K562 (cell line): ENCODE data around the gene NRXN2. TPM values are rescaled to one million over a fixed set of nuclear protein-coding genes. Genes with fewer than 3 reads are reported as not detected.

Source experiments
- ARID1B ChIP-seq: fragments of 450-650 bp; IDR thresholded peaks from 2 replicates; pipeline ENCODE4 v1.6.1; 2016; ENCODE audit warnings: antibody characterized with exemption, mild to moderate bottlenecking, inconsistent platforms
- BCLAF1 ChIP-seq, 2 experiments: fragments of 450-650 bp in 1 of 2; IDR thresholded peaks; 2 replicates each; pipeline ENCODE4 v1.6.1; 2011 to 2017; ENCODE audit warnings: low read depth in 2 of 2, antibody characterized with exemption in 1 of 2, borderline replicate concordance in 1 of 2, low read length in 1 of 2, mild to moderate bottlenecking in 1 of 2, mixed read lengths in 1 of 2; ENCODE audit not compliant: control insufficient read depth in 1 of 2
- CREM ChIP-seq: IDR thresholded peaks from 2 replicates; pipeline ENCODE4 v1.6.1; 2014; ENCODE audit warnings: antibody characterized with exemption, low read depth
- ELF4 ChIP-seq: fragments of 450-650 bp; formaldehyde crosslinking; IDR thresholded peaks from 2 replicates; pipeline ENCODE4 v1.4.0; 2022; ENCODE audit warnings: missing genetic modification characterization
- HMBOX1 ChIP-seq: sonication (generic); IDR thresholded peaks from 2 replicates; pipeline ENCODE4 v1.6.1; 2016
- HOXB6 ChIP-seq: fragments of 250-450 bp; sonication (Bioruptor Pico); IDR thresholded peaks from 2 replicates; pipeline ENCODE4 v1.5.1; 2022; ENCODE audit warnings: mild to moderate bottlenecking, borderline replicate concordance
- ILF3 ChIP-seq: fragments of 450-650 bp; IDR thresholded peaks from 2 replicates; pipeline ENCODE4 v1.6.1; 2018; ENCODE audit warnings: antibody characterized with exemption, mild to moderate bottlenecking, moderate library complexity, borderline replicate concordance
- ILK ChIP-seq: fragments of 450-650 bp; IDR thresholded peaks from 2 replicates; pipeline ENCODE4 v1.6.1; 2016; ENCODE audit warnings: missing genetic modification characterization, low read depth, mild to moderate bottlenecking, missing compliant biosample characterization, moderate library complexity, borderline replicate concordance
- KDM5B ChIP-seq: fragments of 200-600 bp; sonication (generic); IDR thresholded peaks from 2 replicates; pipeline ENCODE4 v1.6.1; 2012; ENCODE audit warnings: low read depth, mild to moderate bottlenecking, moderate library complexity, low read length, control low read depth, inconsistent platforms; ENCODE audit not compliant: insufficient replicate concordance
- NFRKB ChIP-seq: fragments of 450-650 bp; IDR thresholded peaks from 2 replicates; pipeline ENCODE4 v1.6.1; 2016; ENCODE audit warnings: low read depth
- NRF1 ChIP-seq, 2 experiments: fragments of 450-650 bp; IDR thresholded peaks in 1 of 2; conservative IDR thresholded peaks in 1 of 2; 2 replicates each; pipeline ENCODE4 v1.6.1; 2014; ENCODE audit warnings: mild to moderate bottlenecking in 2 of 2
- PHF8 ChIP-seq: fragments of 200-600 bp; sonication (generic); IDR thresholded peaks from 2 replicates; pipeline ENCODE4 v1.6.1; 2012; ENCODE audit warnings: mixed run types, mild to moderate bottlenecking, inconsistent platforms, low read length, moderate library complexity, borderline replicate concordance
- POLR2AphosphoS5 ChIP-seq: IDR thresholded peaks from 2 replicates; pipeline ENCODE4 v1.6.1; 2011; ENCODE audit warnings: mild to moderate bottlenecking, low read depth, low read length, moderate library complexity; ENCODE audit not compliant: control insufficient read depth, insufficient read depth
- POLR2G ChIP-seq: fragments of 200-400 bp; formaldehyde crosslinking; IDR thresholded peaks from 2 replicates; pipeline ENCODE4 v1.6.1; 2017; ENCODE audit warnings: low read depth, mild to moderate bottlenecking, antibody characterized with exemption, low read length, moderate library complexity
- RBFOX2 ChIP-seq: fragments of 200-400 bp; formaldehyde crosslinking; IDR thresholded peaks from 2 replicates; pipeline ENCODE4 v1.6.1; 2017; ENCODE audit warnings: low read depth, mild to moderate bottlenecking, low read length, moderate library complexity
- RFX1 ChIP-seq: fragments of 450-650 bp; IDR thresholded peaks from 2 replicates; pipeline ENCODE4 v1.6.1; 2016; ENCODE audit warnings: mild to moderate bottlenecking, moderate library complexity
- STAT5A ChIP-seq: IDR thresholded peaks from 2 replicates; pipeline ENCODE4 v1.6.1; 2012; ENCODE audit warnings: low read length, inconsistent platforms, borderline replicate concordance
- TAF9B ChIP-seq: fragments of 450-650 bp; IDR thresholded peaks from 2 replicates; pipeline ENCODE4 v1.6.1; 2018; ENCODE audit warnings: mild to moderate bottlenecking; ENCODE audit not compliant: partially characterized antibody
- TFAP4 ChIP-seq: sonication (generic); formaldehyde crosslinking; IDR thresholded peaks from 2 replicates; pipeline ENCODE4 v1.8.0; 2022; ENCODE audit warnings: missing genetic modification reagents, mild to moderate bottlenecking, moderate library complexity, borderline replicate concordance
- ZNF274 ChIP-seq: IDR thresholded peaks from 2 replicates; pipeline ENCODE4 v1.6.1; 2011; ENCODE audit warnings: low read depth, mild to moderate bottlenecking, low read length, moderate library complexity, borderline replicate concordance
- ZNF277 ChIP-seq: fragments of 250-450 bp; sonication (Bioruptor Pico); IDR thresholded peaks from 2 replicates; pipeline ENCODE4 v1.8.0; 2022; ENCODE audit warnings: inconsistent platforms, mild to moderate bottlenecking, moderate library complexity, borderline replicate concordance
- polyA plus RNA-seq, 8 experiments: library from polyadenylated mRNA; depleted of rRNA in 4 of 8; stranded (reverse) in 5 of 8; unstranded in 3 of 8; fragments of >200 nt; fragmentation: Nextera tagmentation in 2 of 8; fragmentation: Illumina TruSeq in 1 of 8; extraction: Ambion mirVana in 2 of 8; extraction: Trizol in 1 of 8; gene quantifications; 2 replicates each; pipeline versions ENCODE4 v1.2.1 to v1.2.3, GENCODE V29; 2011 to 2014; ENCODE audit warnings: inconsistent platforms in 1 of 8, missing spikeins in 1 of 8
- total RNA-seq, 7 experiments: library from RNA; depleted of rRNA in 6 of 7; stranded (reverse); fragments of >200 nt in 6 of 7; fragmentation: Illumina TruSeq in 2 of 7; extraction: Trizol in 2 of 7; gene quantifications; 2 replicates each; pipeline versions ENCODE4 v1.2.1 to v1.2.3, GENCODE V29; 2011 to 2021; ENCODE audit warnings: low replicate concordance in 1 of 7

The NRXN2 gene
- total and polyA plus RNA-seq, 9 of the 15 experiments (the other 6 are each of a cell fraction or from before 2014, with no cell fraction given) = 0.07 to 0.47 (median 0.15) TPM; not detected in 4

- no peak for TF ChIP-seq BCLAF1 (IDR thresholded peaks at IDR 0.05; ENCODE audit: borderline replicate concordance in 1 of 2, control insufficient read depth in 1 of 2, low read depth in 2 of 2, low read length in 1 of 2)
- peak; percentile 47; the same call in 1 of the 2 replicates for TF ChIP-seq RBFOX2
- TF ChIP-seq PHF8 = peak; percentile 46; the same call in 1 of the 2 replicates
- no peak for TF ChIP-seq HOXB6 (CRISPR knock-in tag)
- no peak for TF ChIP-seq POLR2G
- TF ChIP-seq NFRKB = no peak
- peak; percentile 57 for TF ChIP-seq KDM5B
- TF ChIP-seq ILK (tag) = no peak
- no peak for TF ChIP-seq TAF9B
- TF ChIP-seq NRF1 (conservative IDR thresholded peaks at IDR 0.05 in 1 of 2, IDR thresholded peaks at IDR 0.05 in 1 of 2) = peak; percentile 63 to 67
- TF ChIP-seq TFAP4 (CRISPR knock-in tag) = peak; percentile 50; the same call in 1 of the 2 replicates
- TF ChIP-seq ILF3 = no peak
- TF ChIP-seq HMBOX1 = no peak
- no peak for TF ChIP-seq ELF4
- TF ChIP-seq CREM = peak; percentile 52
- no peak for TF ChIP-seq ZNF277 (CRISPR knock-in tag)
- no peak for TF ChIP-seq ZNF274
- peak; percentile 56 for TF ChIP-seq ARID1B
- TF ChIP-seq RFX1 = no peak
- no peak for TF ChIP-seq STAT5A
- TF ChIP-seq POLR2AphosphoS5 = no peak
These were observed 31.3 kb upstream of the NRXN2 start (continued) for GRCh38 chr11:64754124-64754918.
